Measurements from ENCODE around the gene ZW10. TPM values are rescaled to one million over a fixed set of nuclear protein-coding genes. Genes with fewer than 3 reads are reported as not detected.

ZW10 gene
- total and polyA plus RNA-seq, 2 experiments from 2014 or later = 12.3 to 30.5 TPM

DNA sequence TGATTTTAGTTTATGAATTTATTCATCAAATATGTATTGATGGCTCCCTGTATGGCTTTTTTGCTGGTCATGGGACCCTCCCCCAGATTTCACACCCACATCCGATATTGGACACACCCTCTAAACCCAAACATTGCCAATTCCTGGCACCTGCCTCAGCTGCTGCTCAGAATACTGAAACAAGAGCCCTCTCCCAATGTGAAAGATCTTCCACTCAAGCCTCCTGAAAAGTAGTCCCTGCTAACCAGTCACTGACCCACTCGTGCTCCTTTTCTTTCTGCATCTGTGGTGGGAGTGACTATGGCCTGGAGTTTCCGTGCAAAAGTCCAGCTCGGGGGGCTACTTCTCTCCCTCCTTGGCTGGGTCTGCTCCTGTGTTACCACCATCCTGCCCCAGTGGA, 6.0 kb upstream of the ZW10 start, which contains the start of gene CLDN25:
Gene CLDN25, plus strand, starts transcription at position 301 of the 400 bp plus-strand sequence. Its CDS starts 0 bp downstream, at position 301.
- H3K4me3 ChIP-seq = no peak within 1 kb of the TSS
- no peaks in the 10 kb centered on the region for H3K4me1 ChIP-seq (ENCODE audit: insufficient read depth)
- ATAC-seq = no peak
- H3K4me2 ChIP-seq = no peak within 1 kb of the TSS
- H4K20me1 ChIP-seq (replicated peaks; ENCODE audit: insufficient read depth) = no peaks in the 10 kb centered on the region
- H3K4me1 Mint-ChIP-seq = no peaks in the 10 kb centered on the region
- TF ChIP-seq, protein P1, sequence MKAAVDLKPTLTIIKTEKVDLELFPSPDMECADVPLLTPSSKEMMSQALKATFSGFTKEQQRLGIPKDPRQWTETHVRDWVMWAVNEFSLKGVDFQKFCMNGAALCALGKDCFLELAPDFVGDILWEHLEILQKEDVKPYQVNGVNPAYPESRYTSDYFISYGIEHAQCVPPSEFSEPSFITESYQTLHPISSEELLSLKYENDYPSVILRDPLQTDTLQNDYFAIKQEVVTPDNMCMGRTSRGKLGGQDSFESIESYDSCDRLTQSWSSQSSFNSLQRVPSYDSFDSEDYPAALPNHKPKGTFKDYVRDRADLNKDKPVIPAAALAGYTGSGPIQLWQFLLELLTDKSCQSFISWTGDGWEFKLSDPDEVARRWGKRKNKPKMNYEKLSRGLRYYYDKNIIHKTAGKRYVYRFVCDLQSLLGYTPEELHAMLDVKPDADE (IDR thresholded peaks at IDR 0.05) = no peak
- no peak for TF ChIP-seq ZNF114 (CRISPR knock-in tag; IDR thresholded peaks at IDR 0.05)
- TF ChIP-seq STAT1 (IDR thresholded peaks at IDR 0.05; ENCODE audit: unreplicated experiment) = no peak
- no peak for TF ChIP-seq ZNF331 (CRISPR knock-in tag; IDR thresholded peaks at IDR 0.05; ENCODE audit: low read depth)
- no peak for TF ChIP-seq EZH2phosphoT487 (IDR thresholded peaks at IDR 0.05; ENCODE audit: unreplicated experiment)
- no peak for TF ChIP-seq ZNF462 (CRISPR knock-in tag; IDR thresholded peaks at IDR 0.05)
- no peak for TF ChIP-seq JUNB (IDR thresholded peaks at IDR 0.05; ENCODE audit: unreplicated experiment)
- TF ChIP-seq CTCF (conservative IDR thresholded peaks at IDR 0.05; ENCODE audit: low read depth in 2 of 2) = no peak
- H3K36me3 Mint-ChIP-seq (ENCODE audit: low read depth) = no peaks in the 10 kb centered on the region
- 0 out of 2 replicates have a peak within 1 kb of the TSS, but pooled peaks have one; percentile 18 for H2AFZ ChIP-seq
- no peaks in the 10 kb centered on the region for H3K79me2 ChIP-seq (replicated peaks; ENCODE audit: insufficient read depth)
- H3K4me3 Mint-ChIP-seq = no peak within 1 kb of the TSS
- H3K36me3 ChIP-seq (ENCODE audit: insufficient read depth) = no peaks in the 10 kb centered on the region
- H3K9me2 ChIP-seq (ENCODE audit: insufficient read depth) = no peaks in the 10 kb centered on the region
- no peaks in the 10 kb centered on the region for H3K27me3 ChIP-seq (ENCODE audit: insufficient read depth)
- H3K9me3 Mint-ChIP-seq = no peaks in the 10 kb centered on the region
- no peak for DNase-seq (ENCODE audit: low spot score)
- H3F3A ChIP-seq (replicated peaks; ENCODE audit: low read depth) = no peaks in the 10 kb centered on the region
- no peak within 1 kb of the TSS for H3K27ac Mint-ChIP-seq
- H3K27ac ChIP-seq (ENCODE audit: low read depth) = no peak within 1 kb of the TSS
- H3K27me3 Mint-ChIP-seq (ENCODE audit: insufficient read depth, low read depth, poor library complexity) = no peaks in the 10 kb centered on the region
